Progenitor cell of endocrine pancreas (in vitro differentiated cells): Measurements from ENCODE around the gene LRMDA. TPM values are rescaled to one million over a fixed set of nuclear protein-coding genes. Genes with fewer than 3 reads are reported as not detected.

Experiments
- DNase-seq: peaks from one replicate; pipeline ENCODE4 v3.0.0; 2021; ENCODE audit warnings: low spot score; ENCODE audit not compliant: unreplicated experiment
- H3K27ac Mint-ChIP-seq: 2 replicates; pipeline ENCODE4 v1.8.0; 2021; ENCODE audit warnings: mild to moderate bottlenecking, moderate library complexity, mixed read lengths
- H3K27me3 Mint-ChIP-seq: 2 replicates; pipeline ENCODE4 v1.8.0; 2021; ENCODE audit warnings: mixed read lengths
- H3K36me3 Mint-ChIP-seq: 2 replicates; pipeline ENCODE4 v1.8.0; 2022; ENCODE audit warnings: mixed read lengths; ENCODE audit not compliant: insufficient read depth
- H3K4me1 Mint-ChIP-seq: 2 replicates; pipeline ENCODE4 v1.8.0; 2021; ENCODE audit warnings: low read depth, mixed read lengths
- H3K4me3 Mint-ChIP-seq: 2 replicates; pipeline ENCODE4 v1.8.0; 2021; ENCODE audit warnings: low read depth, mild to moderate bottlenecking, moderate library complexity, mixed read lengths
- H3K9me3 Mint-ChIP-seq: 2 replicates; pipeline ENCODE4 v1.8.0; 2021; ENCODE audit warnings: low read depth, mixed read lengths
- total RNA-seq: library from RNA; stranded (reverse); gene quantifications from 2 replicates; pipeline ENCODE4 v1.2.1, GENCODE V29; 2021
- TF ChIP-seq, protein P1 (sequence below): fragments of 200-600 bp; sonication (generic); IDR thresholded peaks from one replicate; pipeline ENCODE4 v1.5.0; 2021; ENCODE audit warnings: antibody characterized with exemption, mild to moderate bottlenecking; ENCODE audit not compliant: unreplicated experiment

LRMDA gene
- total RNA-seq, 1 donor from 2014 or later: 6.5 TPM

DNA sequence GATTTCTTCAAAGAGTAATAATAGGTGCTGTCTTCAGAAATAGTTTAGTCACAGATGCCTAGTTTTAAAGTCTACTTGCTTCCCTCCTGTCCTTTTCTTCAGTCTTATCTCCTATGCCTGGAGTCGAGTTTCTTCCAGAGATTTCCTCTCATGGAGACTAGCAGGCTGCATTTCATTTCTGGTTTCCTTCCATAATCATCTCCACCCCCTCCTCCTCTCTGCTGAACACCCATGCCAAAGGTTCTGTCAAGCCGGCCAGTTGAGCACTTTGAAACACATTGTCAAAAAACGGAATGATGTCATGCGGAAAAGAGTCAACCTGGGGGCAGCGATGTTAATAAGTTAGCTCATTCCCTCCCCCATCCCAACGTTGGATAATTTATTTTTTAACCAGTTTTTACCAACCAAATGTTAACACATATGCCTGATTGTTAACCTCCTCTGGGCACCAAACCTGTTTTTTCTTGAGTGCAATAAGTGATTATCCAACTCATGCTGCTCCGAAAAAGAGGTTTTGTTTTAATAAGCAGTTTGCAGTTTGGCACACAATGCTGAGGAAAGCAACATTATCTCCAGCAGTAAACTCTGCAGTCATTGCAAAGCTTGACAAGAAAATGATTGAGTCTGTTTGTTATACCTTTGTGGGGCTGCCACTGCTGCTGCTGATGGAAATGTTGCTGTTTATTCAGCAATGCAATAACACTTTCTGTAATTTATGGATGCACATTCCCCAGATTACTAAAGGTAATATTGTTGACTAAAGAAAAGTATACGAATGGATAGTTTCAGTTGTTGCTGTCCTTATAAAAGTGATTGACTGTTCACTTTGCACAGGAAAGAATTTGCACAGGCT is 161.6 kb downstream of the LRMDA start:
- H3K27ac Mint-ChIP-seq: peak overlapping the region; percentile 75
- TF ChIP-seq, protein P1, sequence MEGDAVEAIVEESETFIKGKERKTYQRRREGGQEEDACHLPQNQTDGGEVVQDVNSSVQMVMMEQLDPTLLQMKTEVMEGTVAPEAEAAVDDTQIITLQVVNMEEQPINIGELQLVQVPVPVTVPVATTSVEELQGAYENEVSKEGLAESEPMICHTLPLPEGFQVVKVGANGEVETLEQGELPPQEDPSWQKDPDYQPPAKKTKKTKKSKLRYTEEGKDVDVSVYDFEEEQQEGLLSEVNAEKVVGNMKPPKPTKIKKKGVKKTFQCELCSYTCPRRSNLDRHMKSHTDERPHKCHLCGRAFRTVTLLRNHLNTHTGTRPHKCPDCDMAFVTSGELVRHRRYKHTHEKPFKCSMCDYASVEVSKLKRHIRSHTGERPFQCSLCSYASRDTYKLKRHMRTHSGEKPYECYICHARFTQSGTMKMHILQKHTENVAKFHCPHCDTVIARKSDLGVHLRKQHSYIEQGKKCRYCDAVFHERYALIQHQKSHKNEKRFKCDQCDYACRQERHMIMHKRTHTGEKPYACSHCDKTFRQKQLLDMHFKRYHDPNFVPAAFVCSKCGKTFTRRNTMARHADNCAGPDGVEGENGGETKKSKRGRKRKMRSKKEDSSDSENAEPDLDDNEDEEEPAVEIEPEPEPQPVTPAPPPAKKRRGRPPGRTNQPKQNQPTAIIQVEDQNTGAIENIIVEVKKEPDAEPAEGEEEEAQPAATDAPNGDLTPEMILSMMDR: no peak
- no peaks in the 10 kb centered on the region for H3K9me3 Mint-ChIP-seq

DNA sequence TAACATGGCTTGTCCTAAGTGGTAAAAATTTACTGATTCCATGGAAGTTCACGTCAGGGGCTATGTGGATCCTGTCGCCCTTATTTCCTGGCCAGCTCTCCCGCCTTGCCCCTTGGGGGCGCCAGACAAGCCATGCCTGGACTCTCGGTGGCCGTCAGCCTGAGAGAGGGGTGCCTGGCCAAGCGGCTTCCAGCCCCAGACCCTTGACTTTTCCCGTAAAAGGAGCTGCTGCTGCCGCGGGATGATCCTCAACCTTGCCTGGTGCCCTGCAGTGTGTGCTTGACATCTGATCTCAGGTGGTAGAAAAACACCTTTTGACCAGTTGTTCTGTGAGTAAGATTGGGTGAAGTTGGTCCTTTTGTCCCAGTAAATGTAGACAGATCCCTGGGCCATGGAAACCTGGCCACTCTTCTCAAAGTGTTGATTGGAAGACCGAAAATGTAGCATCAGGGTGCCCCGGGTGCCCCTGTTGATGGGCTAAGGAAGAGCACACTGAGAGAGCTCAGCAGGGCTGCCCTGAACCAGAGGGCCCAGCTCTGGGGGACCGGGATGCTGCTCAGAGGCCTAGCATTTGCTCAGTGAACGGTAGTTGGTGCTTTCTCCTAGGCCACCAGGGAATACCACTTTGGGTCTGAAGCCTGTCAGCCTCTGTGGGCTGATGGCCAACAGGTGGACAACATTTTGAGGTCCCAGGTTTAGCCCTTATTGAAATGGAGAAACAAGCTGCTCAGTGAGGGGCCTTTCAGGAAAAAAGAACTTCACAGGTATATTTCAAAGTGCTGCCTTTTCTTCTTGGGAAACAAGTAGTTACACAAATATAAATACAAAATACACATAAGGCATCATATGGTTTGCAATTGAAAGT is 162.5 kb downstream of the LRMDA start:
- no peak overlapping the region for H3K4me3 Mint-ChIP-seq
- peak; percentile 24 for DNase-seq
- no peaks in the 10 kb centered on the region for H3K27me3 Mint-ChIP-seq
- TF ChIP-seq, protein P1: peak; percentile 62
- peak overlapping the region; percentile 86 for H3K27ac Mint-ChIP-seq
- H3K4me1 Mint-ChIP-seq: peaks cover 44% of the 10 kb centered on the region
- no peaks in the 10 kb centered on the region for H3K9me3 Mint-ChIP-seq
- no peaks in the 10 kb centered on the region for H3K36me3 Mint-ChIP-seq

More for the DNA sequence above, 161.6 kb downstream of the LRMDA start:
- H3K4me3 Mint-ChIP-seq: no peak overlapping the region
- DNase-seq: no peak
- peaks cover 35% of the 10 kb centered on the region for H3K4me1 Mint-ChIP-seq
- no peaks in the 10 kb centered on the region for H3K36me3 Mint-ChIP-seq
- peaks cover under 1% of the 10 kb centered on the region for H3K27me3 Mint-ChIP-seq

DNA sequence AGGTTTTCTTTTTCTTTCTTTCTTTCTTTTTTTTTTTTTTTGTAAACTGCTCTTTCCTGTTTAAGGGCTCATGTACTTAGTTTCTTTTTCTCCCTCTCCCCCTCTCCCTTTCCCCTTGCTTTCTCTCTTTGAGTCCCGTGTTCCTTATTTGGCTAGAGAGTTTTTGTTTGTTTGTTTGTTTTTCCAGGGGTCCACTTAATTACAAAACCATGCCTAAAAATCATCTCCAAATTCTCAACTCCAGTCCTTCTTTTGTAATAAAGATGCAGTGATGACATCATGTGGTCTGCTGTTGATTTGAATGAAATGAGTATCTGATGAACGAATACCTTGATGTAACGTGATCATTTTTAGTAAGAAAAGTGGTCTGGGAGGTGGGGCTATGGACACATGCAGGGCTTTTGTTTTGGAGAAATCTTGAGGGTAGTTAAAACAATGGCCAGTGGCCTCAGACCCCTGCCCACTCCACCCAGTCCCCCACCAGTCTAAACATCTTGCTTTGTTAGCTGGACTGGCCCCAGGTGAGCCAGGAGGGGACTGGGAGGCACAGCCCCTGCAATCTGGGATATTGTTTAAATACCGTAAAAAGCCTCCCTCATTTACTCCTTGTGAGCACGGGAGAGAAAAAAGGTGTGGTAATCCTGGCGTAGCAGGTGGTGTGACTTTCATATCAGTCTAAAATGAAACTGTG is 165.7 kb downstream of the LRMDA start:
- Mint-ChIP-seq H3K27ac (peak overlapping the region; percentile 56), H3K4me3 (no peak overlapping the region), H3K27me3 (no peaks in the 10 kb centered on the region), H3K36me3 (no peaks in the 10 kb centered on the region), H3K9me3 (no peaks in the 10 kb centered on the region), H3K4me1 (peaks cover 64% of the 10 kb centered on the region)
- DNase-seq: no peak
- TF ChIP-seq, protein P1: no peak

DNA sequence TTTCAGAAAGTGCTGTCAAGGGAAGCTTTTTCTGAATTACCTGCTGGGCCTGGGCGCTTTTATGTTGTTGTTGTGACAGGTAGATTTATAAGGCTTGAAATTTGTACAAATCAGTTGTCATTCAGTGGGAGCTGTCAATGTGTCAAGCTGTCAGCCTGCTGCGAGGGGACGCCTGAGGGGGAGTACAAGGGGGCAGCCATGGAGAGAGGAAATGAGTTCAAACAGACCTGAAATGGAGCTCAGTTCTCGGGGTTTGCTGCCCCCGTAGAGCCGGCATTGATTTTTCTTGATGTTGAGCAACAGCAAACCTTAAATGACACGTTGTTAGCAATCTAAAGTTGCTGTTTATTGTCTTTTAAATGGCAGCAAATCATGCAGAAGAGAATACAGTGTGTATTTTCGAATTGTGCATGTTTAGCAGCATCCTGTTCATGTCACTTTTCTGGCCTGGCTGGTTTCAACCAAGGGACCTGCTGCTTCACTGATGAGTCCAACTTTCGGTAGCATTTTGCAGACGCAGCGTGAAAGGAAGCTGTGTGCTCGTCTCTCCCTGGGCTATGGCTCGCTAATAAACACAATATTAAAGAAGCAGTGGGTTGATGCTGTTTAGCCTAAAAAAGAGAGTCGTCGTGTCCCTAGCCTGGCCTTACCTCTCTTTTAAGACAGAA is 166.5 kb downstream of the LRMDA start:
- Mint-ChIP-seq H3K27me3 (no peaks in the 10 kb centered on the region), H3K36me3 (no peaks in the 10 kb centered on the region)

More for the DNA sequence above, 166.5 kb downstream of the LRMDA start:
- DNase-seq: no peak
- peak overlapping the region; percentile 22 for H3K4me3 Mint-ChIP-seq
- no peaks in the 10 kb centered on the region for H3K9me3 Mint-ChIP-seq
- TF ChIP-seq, protein P1: no peak
- peak overlapping the region; percentile 56 for H3K27ac Mint-ChIP-seq
- peaks cover 65% of the 10 kb centered on the region for H3K4me1 Mint-ChIP-seq
